Stimulated activated CD4-positive, alpha-beta T cell treated with anti-CD3 and anti-CD28 coated beads, Interleukin-1b, Interleukin-23, amount 100 ng/mL, for 24 hours (primary cell): ENCODE results near the gene ADK.
"Not testable (repeated sequence)": the region's sequence is repeated elsewhere in the genome, so short reads cannot be mapped to it uniquely, and the experiment has no call there.

ENCODE experiments used
- DNase-seq, 4 experiments: peaks; one replicate each; pipeline ENCODE4 v3.0.0-alpha.2; 2020; ENCODE audit warnings: low read depth in 4 of 4, low spot score in 1 of 4

Gene ADK

DNA sequence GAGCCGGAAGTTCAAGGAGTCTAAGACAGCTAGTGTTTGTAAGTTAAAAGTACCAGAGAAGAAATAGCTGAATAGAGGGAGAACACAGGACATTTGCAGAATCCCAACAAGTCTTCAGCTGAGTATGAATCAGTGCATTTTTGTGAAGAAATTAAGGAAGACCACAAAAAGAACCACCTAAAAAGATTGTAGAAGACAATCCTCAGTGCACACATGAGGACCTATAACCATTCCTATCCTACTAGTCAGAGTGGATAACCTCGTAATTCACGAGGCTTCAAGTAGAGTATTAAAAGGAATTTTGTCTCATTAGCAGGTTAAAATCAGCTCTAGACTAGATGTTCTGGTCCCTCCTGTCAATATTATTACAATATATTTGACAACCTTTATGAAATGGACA is 380.0 kb downstream of the ADK start:
- no peak for DNase-seq

DNA sequence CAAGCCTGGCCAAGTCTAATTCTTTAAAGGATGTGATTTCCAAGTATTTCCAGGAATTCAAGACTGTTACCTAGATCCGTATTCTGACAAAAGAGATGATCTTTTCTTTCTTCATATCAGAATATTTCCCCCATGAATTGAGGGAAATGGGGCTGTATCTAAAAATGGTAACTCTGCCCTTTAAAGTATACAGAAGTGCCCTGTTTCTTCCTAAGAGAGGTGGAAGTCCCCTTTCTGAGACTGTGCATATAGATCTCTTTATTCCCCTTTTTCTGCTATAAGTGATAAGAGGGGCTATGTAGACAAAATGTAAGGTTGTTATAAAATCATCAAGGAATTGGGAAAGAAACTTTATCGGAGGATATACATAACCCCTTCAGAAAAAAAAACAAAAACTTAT is 388.3 kb downstream of the ADK start:
- no peak for DNase-seq

DNA sequence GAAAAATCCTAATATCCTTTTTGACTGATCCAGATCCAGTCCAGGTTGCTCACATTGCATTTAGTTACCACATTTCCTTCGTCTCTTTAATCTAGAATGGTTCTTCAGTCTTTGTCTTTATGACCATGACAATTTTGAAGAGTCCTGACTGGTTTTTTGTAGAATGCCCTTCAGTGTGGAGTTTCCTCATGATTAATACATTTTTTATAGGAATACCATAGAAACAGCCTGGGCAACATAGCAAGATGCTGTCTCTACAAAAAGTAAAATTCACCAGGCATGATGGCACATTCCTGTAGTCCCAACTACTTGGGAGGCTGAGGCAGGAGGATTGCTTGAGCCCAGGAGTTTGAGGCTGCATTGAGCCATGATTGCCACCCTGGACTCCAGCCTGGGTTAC is 390.4 kb downstream of the ADK start:
- no peak for DNase-seq

DNA sequence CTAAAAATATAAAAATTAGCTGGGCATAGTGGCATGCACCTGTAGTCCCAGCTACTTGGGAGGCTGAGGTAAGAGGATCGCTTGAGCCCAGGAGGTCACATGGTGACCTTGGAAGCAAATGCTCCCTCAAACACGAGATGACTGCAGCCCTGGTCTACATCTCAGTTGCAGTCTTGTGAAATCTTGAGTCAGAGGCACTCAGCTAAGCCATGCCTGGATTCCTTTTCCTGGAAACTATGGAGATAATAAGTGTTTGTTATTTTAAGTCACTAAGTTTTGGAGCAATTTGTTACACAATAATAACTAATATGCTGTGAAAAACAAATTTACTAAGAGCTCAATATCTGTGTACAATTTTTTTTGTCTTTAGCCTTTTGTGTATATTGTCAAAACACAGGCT is 391.1 kb downstream of the ADK start:
- DNase-seq = no peak

DNA sequence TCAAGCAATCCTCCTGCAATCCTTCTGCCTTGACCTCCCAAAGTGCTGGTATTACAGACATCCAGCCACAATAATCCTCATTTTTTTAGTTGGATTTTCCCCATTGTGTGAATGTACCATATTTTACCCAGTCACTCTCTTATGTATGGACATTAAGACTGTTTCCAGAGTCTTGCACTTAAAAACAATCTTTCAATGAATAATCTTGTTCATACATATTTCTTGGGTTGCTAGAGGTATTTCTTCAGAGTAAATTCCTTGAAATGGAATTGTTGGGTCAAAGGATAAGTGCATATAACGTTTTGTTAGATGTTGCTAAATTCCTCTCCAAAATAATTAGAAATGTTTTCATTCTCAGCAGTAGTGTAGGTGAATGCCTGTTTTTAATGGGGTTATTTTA is 392.3 kb downstream of the ADK start:
- DNase-seq = no peak

DNA sequence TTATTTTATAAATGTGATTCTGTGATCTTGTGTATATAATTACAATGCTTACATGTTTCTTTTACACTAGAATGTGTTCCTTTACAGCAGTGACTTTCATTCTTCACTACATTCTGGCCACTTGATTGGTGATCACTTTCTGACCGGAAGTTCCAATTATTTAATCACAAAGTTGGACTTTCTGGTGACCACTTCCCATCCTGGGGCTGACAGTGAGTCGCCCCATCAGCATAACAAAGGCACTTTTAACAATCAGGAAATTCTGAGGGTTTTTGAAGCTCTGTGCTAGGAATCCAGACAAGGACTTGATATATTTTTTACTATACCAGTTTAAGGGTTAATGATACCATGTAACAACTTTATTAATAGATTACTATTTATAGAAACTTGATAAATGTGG is 393.1 kb downstream of the ADK start:
- no peak for DNase-seq

DNA sequence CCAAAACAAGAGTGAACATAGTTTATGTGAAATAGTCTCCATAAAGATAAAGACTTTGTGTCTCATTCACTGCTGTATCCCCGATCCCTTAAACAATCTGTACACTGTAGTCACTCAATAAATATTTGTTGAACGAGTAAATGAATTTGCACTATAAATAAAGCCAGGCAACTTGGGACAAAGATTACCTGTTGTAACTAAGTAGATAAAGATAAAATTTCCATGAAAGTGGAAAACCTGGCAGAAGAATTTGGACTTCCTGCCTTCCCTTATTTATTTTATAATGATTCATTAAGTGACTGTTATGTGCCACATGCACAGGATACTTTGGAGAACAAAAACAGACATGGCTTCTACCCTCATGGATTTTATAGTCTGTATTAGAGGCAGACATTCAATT is 397.7 kb downstream of the ADK start:
- no peak for DNase-seq

DNA sequence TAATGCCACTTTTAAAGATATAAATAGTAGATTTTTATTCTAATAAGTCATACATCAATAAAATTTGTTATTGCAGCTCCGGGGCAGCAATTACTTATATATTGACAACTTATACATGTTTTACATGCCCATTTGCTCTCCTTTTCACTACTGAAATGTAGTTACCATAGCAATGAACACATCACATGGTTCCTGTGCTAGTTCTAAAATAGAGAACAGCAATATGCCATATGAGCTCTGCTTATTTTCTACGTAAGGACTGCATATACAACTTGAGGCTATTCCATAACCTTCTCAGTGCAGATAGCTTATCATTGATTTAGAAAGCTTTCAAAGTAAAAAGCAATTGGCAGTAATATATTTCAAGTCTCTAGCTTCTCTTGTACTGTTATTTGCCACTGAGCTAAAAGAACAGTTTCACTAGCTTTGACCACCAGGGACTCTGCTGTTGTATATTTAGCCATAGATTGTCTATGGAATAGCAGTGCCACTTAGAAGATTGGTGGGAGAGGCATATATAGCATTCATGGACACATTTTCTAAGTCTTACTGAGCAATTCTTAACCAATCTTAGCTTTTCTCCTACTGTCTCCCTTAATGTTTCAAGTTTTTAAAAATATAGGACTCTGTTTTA is 405.2 kb downstream of the ADK start:
- no peak for DNase-seq

DNA sequence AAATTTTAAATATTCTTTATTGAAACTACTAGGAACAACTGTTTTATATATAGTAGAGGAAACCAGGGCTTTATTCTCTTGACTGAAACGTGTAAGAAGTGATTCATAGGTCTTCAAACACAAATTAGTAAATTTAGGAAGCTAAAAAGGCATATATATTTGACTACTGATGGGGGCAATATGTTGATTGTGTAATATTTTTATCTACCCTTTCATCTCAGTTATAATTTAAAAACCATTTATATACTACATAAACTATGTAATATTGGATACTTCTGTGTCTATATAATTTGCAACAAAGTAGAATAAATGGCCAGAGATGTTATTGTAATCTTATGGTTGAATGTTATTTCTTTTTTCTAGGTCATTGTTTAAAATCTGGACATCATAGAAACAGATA is 406.1 kb downstream of the ADK start:
- no peak for DNase-seq

DNA sequence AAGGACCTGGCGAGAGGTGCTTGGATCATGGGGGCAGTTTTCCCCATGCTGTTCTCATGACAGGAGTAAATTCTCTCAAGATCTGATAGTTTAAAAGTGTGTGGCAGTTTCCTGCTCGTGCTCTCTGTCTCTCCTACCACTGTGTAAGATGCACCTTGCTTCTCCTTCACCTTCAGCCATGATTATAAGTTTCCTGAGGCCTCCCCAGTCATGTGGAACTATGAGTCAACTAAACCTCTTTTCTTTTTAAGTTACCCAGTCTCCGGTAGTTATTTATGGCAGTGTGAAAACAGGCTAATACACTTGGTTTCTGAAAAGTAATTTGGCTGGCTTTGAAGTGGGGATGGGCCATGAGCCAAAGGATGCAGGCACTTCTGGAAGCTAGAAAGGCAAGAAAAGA is 407.4 kb downstream of the ADK start:
- no peak for DNase-seq

DNA sequence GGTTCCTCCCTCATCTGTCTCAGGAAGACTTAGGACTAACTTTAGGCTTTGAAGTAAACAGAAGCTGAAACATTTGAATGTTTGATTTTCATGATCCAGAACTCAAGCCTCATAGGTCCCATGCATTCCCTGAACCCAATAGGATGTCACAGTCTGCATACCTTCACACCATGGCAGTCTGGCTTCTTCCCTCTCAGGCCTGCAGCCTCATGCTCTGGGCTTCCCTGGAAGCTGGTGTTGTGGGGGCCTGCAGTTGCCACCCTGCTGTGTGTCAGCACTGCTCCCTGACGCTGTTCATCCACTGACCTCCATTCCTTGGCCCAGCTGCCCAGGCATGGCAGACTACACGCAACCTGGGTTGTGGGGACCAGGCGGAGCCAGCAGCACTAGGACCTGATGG is 407.9 kb downstream of the ADK start:
- no peak for DNase-seq

DNA sequence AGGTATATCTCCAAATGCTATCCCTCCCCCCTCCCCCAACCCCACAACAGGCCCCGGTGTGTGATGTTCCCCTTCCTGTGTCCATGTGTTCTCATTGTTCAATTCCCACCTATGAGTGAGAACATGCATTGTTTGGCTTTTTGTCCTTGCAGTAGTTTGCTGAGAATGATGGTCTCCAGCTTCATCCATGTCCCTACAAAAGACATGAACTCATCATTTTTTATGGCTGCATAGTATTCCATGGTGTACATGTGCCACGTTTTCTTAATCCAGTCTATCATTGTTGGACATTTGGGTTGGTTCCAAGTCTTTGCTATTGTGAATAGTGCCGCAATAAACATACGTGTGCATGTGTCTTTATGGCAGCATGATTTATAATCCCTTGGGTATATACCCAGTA is 417.9 kb downstream of the ADK start:
- DNase-seq = not testable (repeated sequence)

DNA sequence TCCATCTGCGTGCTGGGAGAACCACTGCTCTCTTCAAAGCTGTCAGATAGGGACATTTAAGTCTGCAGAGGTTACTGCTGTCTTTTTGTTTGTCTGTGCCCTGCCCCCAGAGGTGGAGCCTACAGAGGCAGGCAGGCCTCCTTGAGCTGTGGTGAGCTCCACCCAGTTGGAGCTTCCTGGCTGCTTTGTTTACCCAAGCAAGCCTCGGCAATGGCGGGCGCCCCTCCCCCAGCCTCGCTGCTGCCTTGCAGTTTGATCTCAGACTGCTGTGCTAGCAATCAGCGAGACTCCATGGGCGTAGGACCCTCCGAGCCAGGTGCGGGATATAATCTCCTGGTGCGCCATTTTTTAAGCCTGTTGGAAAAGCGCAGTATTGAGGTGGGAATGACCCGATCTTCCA is 422.5 kb downstream of the ADK start:
- DNase-seq = not testable (repeated sequence)

DNA sequence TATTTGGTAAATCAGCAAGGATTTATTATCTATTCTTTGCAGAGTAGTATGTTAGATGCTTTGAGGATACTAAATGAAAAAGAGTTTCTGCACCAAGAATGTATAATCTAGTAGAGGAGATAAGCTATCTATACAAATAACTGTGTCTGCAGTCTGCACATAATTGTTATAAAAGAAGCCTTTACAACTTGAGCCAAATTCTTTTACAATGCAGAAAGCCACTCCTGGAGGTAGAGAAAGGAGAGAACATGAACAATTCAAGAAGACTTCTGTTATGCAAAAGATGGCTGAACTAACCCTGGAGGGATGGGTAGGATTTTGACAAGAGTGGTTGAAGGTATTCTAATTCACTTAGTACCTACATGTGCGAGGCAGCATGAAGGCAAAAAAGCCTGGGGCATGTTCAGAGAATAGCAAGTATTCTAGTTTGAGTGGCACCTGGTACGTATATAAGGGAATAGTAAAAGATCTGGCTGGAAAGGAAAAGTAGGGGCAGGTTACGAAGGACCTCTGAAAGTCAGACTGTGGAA is 424.2 kb downstream of the ADK start:
- no peak for DNase-seq

DNA sequence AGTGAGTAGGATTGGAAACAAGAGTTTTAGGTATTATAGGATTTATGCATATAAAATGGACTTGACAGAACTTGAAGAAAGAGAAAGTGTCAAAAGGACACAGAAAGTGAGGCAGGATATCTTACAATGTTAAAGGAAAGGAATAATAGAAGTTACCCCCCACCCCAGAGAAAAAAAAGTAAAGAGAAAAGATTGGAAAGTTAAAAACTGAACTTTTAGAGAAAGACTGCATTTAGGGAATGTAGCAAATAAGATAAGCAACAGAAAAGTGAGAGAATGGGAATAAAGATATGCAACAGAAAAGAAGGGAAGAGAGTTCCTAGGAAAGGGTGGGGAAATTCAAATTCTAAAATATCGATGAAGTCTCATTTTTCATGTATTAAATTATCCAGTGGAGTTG is 424.9 kb downstream of the ADK start:
- no peak for DNase-seq

DNA sequence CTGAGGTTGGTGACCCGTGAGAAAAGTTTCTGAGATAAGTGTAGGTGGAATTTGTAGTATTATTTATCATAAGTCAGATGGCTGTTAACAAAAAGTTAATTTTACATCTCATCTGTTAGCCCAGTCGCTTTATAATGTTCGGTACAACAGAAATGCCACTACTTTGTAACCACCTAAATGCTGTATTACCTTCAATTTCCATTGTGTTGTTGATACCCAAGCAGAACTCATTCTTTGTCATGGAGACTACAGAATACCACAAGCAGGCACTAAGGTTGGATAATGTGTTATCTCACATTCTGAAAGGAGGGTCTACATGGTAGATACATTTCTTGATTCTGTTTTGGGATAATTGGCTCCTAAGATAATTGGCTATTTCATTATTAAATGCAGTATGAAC is 425.6 kb downstream of the ADK start:
- DNase-seq = no peak

DNA sequence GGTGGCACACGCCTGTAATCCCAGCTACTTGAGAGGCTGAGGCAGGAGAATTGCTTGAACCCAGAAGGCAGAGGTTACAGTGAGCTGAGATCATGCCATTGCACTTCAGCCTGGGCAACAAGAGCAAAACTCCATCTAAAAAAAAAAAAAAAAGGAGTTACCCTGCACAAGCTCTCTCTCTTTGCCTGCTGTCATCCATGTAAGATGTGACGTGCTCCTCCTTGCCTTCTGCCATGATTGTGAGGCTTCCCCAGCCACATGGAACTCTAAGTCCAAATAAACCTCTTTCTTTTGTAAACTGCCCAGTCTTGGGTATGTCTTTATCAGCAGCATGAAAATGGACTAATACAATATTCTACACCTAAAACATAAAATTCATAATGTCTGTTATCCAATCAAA is 429.4 kb downstream of the ADK start:
- not testable (repeated sequence) for DNase-seq

DNA sequence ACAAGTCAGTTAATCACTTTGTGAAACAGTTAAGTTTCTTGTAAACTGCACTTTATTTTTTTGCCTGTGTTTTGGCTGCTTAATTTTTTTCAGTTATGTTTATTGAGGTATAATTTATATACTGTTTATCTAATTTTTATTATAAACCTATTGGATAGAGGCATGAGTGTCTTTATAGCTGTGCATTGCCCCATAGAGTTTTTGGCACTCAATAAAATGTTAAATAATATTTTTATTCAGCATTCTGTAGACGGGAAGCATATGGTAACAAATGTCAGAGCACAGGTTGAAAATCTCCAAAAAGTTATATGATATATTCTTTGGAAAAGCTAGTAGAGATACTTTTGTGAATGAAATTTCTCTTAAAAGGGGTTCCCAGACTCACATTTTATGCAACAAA is 431.5 kb downstream of the ADK start:
- DNase-seq = no peak

DNA sequence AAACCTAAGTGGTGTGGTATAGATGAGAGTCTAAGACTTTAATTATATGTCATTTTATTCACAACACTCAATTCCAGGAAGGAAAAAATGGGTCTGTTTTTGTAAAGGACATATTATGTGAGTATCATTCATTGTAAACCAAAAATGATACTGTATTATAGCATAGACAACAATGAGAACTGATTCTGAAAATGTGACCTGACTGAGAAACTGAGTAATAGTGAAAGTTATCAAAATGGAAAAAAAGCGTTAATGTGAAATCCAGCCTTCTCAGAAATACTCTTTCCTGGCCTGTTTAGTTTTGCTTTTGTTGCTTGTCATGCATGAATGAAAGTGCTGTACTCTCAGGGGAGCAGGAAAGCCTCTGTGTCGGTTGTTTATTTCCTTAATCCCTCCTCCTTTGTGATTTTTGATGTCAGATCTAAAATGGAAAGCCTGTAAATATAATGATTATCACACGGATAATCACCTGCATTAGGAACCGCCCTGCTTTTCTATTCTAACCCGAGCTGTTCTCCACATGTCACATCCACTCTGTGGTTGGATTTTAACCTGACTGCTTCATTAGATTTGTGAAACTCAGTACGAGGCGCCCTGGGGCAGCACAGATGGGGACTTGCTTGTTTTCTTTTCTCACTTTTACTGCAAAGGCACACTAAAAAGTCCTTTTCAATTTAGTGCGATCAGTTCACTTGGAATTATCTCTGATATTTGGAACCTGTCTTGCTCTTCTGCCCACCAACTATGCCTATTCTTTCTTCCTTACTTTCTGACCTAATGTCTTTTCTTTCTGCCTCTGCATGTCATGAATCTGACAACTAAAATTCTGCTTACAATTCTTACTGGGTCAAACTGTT is 434.4 kb downstream of the ADK start:
- DNase-seq = peak in 3 of 4 experiments; percentile 14 to 24 (median 18)

DNA sequence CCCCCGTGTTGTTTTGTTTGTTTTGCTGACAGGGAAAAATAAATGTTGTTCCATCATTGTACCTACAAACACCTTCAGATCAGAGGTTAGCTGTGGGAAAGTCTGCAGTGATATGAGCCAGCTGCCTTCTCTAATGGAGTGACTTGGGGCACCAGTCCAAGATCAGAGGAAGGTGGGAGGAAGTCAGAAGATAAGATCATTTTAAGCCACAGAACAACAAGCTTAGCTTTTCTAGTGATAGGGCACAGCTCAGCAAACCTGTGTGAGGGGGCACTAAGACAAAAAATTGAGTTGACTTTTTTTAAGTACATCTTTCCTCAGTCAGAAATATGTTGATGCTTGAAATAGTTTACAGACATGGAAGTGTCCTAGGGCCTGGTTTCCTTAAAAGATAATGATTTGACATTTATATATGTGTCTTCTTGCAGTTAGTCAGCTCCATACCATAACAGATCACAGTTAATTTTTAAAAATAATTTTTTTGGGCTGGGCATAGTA is 435.1 kb downstream of the ADK start:
- no peak for DNase-seq

DNA sequence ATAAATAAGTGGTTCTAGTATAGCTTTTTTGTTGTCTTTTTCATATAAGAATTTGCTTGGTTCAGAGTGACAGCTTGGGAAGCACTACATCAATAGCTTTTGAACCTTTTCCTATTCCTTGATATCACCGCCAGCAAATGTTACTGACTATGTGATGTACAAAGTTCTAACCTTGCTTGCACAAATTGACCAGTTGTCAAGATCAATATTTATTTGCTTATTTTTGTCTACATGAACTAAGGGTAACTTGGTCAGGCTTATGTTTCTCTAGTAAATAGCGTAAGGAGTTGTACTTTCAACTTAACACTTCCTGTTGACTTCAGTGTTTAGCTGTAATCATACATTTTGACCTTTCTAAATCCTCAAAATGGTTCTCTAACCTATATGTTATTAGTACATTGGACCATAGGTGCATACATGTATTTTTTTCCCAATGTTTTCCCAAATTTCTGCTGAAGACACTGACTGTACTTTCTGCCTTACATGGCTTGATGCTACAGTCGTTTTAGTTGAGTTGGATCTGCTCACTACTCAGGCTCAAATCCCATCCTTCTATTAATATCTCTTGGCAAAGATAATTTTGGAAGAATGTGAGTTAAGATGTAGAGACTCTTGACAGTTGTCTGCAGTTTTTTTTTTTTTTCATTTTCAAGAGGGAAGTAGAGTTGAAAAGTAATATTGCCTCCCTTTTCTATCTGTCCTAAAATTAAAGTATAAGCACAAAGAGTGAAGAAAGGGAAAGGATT is 436.3 kb downstream of the ADK start:
- no peak for DNase-seq

DNA sequence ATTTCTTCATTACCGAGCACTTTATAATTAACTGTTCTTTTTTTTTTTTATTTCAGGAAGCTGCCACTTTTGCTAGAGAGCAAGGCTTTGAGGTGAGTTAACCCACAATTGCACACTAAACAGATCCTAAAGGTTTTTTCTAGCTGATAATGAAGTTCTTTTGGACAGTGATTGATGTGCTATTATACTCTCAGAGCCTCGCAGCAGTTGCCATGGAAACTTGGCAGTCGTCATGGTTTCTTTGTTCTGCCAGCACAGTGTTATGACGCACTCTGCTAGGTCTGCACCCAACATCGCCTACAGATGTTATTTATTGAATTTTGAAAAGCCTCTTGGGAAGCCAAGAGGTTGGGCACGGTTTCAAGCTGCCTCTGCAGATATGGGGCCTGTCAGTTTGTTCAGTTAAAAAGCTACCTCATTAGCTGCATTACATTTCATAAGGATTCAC is 438.2 kb downstream of the ADK start:
- DNase-seq = peak; percentile 63 to 71 (median 66)
